H9 (cell line): Measurements from ENCODE around the gene ZNF280A. TPM values are rescaled to one million over a fixed set of nuclear protein-coding genes. Genes with fewer than 3 reads are reported as not detected.

ENCODE experiments used
- DNase-seq: peaks from one replicate; pipeline ENCODE4 v3.0.0-alpha.2; 2017
- H2AFZ ChIP-seq: one replicate; pipeline ENCODE4 v1.6.1; 2013; ENCODE audit warnings: mild to moderate bottlenecking, low read length, control low read depth, moderate library complexity
- H2AK5ac ChIP-seq: 2 replicates; pipeline ENCODE4 v1.6.1; 2013; ENCODE audit warnings: low read length, control low read depth, mixed read lengths; ENCODE audit not compliant: insufficient read length
- H2BK120ac ChIP-seq: one replicate; pipeline ENCODE4 v1.6.1; 2013; ENCODE audit warnings: low read depth, mild to moderate bottlenecking, low read length, control low read depth, inconsistent platforms; ENCODE audit not compliant: poor library complexity, severe bottlenecking
- H2BK12ac ChIP-seq: 2 replicates; pipeline ENCODE4 v1.6.1; 2013; ENCODE audit warnings: low read length, control low read depth, mixed read lengths, low read depth; ENCODE audit not compliant: insufficient read length
- H2BK15ac ChIP-seq: 2 replicates; pipeline ENCODE4 v1.6.1; 2013; ENCODE audit warnings: low read depth, low read length, control low read depth
- H2BK20ac ChIP-seq: one replicate; pipeline ENCODE4 v1.6.1; 2013; ENCODE audit warnings: low read depth, mild to moderate bottlenecking, low read length, control low read depth, inconsistent platforms; ENCODE audit not compliant: poor library complexity, severe bottlenecking
- H2BK5ac ChIP-seq: 2 replicates; pipeline ENCODE4 v1.6.1; 2013; ENCODE audit warnings: low read length, control low read depth, mixed read lengths; ENCODE audit not compliant: insufficient read length
- H3K14ac ChIP-seq: 2 replicates; pipeline ENCODE4 v1.6.1; 2013; ENCODE audit warnings: low read length, control low read depth; ENCODE audit not compliant: insufficient read depth
- H3K18ac ChIP-seq: 2 replicates; pipeline ENCODE4 v1.6.1; 2013; ENCODE audit warnings: low read depth, mild to moderate bottlenecking, mixed read lengths, low read length, control low read depth; ENCODE audit not compliant: insufficient read length
- H3K23ac ChIP-seq: 2 replicates; pipeline ENCODE4 v1.6.1; 2013; ENCODE audit warnings: low read length, control low read depth, mixed read lengths, low read depth; ENCODE audit not compliant: insufficient read length
- H3K23me2 ChIP-seq: 2 replicates; pipeline ENCODE4 v1.6.1; 2013; ENCODE audit warnings: low read depth, mild to moderate bottlenecking, mixed read lengths, low read length, control low read depth; ENCODE audit not compliant: insufficient read length, poor library complexity, severe bottlenecking
- H3K27ac ChIP-seq: 2 replicates; pipeline ENCODE4 v1.5.1; 2013; ENCODE audit warnings: low read length, control low read depth, mixed read lengths, low read depth; ENCODE audit not compliant: insufficient read length
- H3K27me3 ChIP-seq: 2 replicates; pipeline ENCODE4 v1.6.1; 2013; ENCODE audit warnings: low read length, control low read depth, inconsistent platforms; ENCODE audit not compliant: insufficient read depth
- H3K4ac ChIP-seq: 2 replicates; pipeline ENCODE4 v1.6.1; 2013; ENCODE audit warnings: low read depth, mild to moderate bottlenecking, control low read depth, inconsistent platforms, low read length, moderate library complexity
- H3K4me1 ChIP-seq: 2 replicates; pipeline ENCODE4 v1.6.1; 2013; ENCODE audit warnings: low read length, control low read depth, inconsistent platforms; ENCODE audit not compliant: insufficient read depth
- H3K4me2 ChIP-seq: 2 replicates; pipeline ENCODE4 v1.6.1; 2013; ENCODE audit warnings: low read length, control low read depth, mixed read lengths; ENCODE audit not compliant: insufficient read length, insufficient read depth
- H3K56ac ChIP-seq: 2 replicates; pipeline ENCODE4 v1.6.1; 2013; ENCODE audit warnings: low read depth, mild to moderate bottlenecking, mixed read lengths, low read length, control low read depth; ENCODE audit not compliant: insufficient read length
- H3K79me1 ChIP-seq: 2 replicates; pipeline ENCODE4 v1.6.1; 2013; ENCODE audit warnings: low read depth, mild to moderate bottlenecking, moderate library complexity, low read length, control low read depth, inconsistent platforms; ENCODE audit not compliant: insufficient read depth, poor library complexity, severe bottlenecking
- H3K79me2 ChIP-seq: 2 replicates; pipeline ENCODE4 v1.6.1; 2013; ENCODE audit warnings: low read length, control low read depth, inconsistent platforms; ENCODE audit not compliant: insufficient read depth
- H3K9ac ChIP-seq: 2 replicates; pipeline ENCODE4 v1.6.1; 2013; ENCODE audit warnings: low read length, control low read depth, mixed read lengths; ENCODE audit not compliant: insufficient read length; ENCODE audit errors: extremely low read depth
- H3K9me3 ChIP-seq: one replicate; pipeline ENCODE4 v1.6.1; 2013; ENCODE audit warnings: low read depth, low read length, inconsistent platforms; ENCODE audit not compliant: control insufficient read depth
- H3T11ph ChIP-seq: one replicate; pipeline ENCODE4 v1.6.1; 2013; ENCODE audit warnings: mild to moderate bottlenecking, low read length, control low read depth, inconsistent platforms
- H4K20me1 ChIP-seq: one replicate; pipeline ENCODE4 v1.6.1; 2013; ENCODE audit not compliant: control insufficient read depth, insufficient read length, insufficient read depth
- H4K5ac ChIP-seq: 2 replicates; pipeline ENCODE4 v1.6.1; 2013; ENCODE audit warnings: low read depth, mild to moderate bottlenecking, mixed read lengths, low read length, control low read depth; ENCODE audit not compliant: insufficient read length
- H4K8ac ChIP-seq: replicated peaks from 2 replicates; pipeline ENCODE4 v1.6.1; 2013; ENCODE audit warnings: low read length, control low read depth, mixed read lengths, low read depth; ENCODE audit not compliant: insufficient read length
- H4K91ac ChIP-seq: 2 replicates; pipeline ENCODE4 v1.6.1; 2013; ENCODE audit warnings: low read depth, mild to moderate bottlenecking, moderate library complexity, mixed read lengths, low read length, control low read depth; ENCODE audit not compliant: insufficient read length
- H3K27ac Mint-ChIP-seq, 3 experiments: 2 replicates in 2 of 3; 3 replicates in 1 of 3; pipeline ENCODE4 v1.8.0; 2020 to 2021; ENCODE audit warnings: mixed read lengths in 3 of 3, mild to moderate bottlenecking in 1 of 3, moderate library complexity in 1 of 3
- H3K27me3 Mint-ChIP-seq: 2 replicates; pipeline ENCODE4 v1.8.0; 2021; ENCODE audit warnings: low read depth, mild to moderate bottlenecking, moderate library complexity, mixed read lengths
- H3K36me3 Mint-ChIP-seq, 3 experiments: 2 replicates in 2 of 3; 3 replicates in 1 of 3; pipeline ENCODE4 v1.8.0; 2020 to 2021; ENCODE audit warnings: low read depth in 3 of 3, mixed read lengths in 3 of 3; ENCODE audit not compliant: insufficient read depth in 1 of 3
- H3K4me1 Mint-ChIP-seq, 2 experiments: 2 replicates each; pipeline ENCODE4 v1.8.0; 2020; ENCODE audit warnings: mixed read lengths in 2 of 2
- H3K4me3 Mint-ChIP-seq, 2 experiments: 2 replicates in 1 of 2; 3 replicates in 1 of 2; pipeline ENCODE4 v1.8.0; 2020 to 2021; ENCODE audit warnings: mild to moderate bottlenecking in 2 of 2, mixed read lengths in 2 of 2, moderate library complexity in 1 of 2
- H3K9me3 Mint-ChIP-seq, 2 experiments: 2 replicates in 1 of 2; 3 replicates in 1 of 2; pipeline ENCODE4 v1.8.0; 2020; ENCODE audit warnings: mild to moderate bottlenecking in 2 of 2, mixed read lengths in 2 of 2, moderate library complexity in 1 of 2
- total RNA-seq: library from RNA; stranded (reverse); gene quantifications from 2 replicates; pipeline ENCODE4 v1.2.1, GENCODE V29; 2021
- TF ChIP-seq, protein P1 (sequence below): fragments of 200-600 bp; sonication (generic); conservative IDR thresholded peaks from 3 replicates; pipeline ENCODE4 v1.8.0; 2021; ENCODE audit warnings: antibody characterized with exemption, mild to moderate bottlenecking

The ZNF280A gene
- total RNA-seq, 1 experiment from 2014 or later: 0.13 TPM

DNA sequence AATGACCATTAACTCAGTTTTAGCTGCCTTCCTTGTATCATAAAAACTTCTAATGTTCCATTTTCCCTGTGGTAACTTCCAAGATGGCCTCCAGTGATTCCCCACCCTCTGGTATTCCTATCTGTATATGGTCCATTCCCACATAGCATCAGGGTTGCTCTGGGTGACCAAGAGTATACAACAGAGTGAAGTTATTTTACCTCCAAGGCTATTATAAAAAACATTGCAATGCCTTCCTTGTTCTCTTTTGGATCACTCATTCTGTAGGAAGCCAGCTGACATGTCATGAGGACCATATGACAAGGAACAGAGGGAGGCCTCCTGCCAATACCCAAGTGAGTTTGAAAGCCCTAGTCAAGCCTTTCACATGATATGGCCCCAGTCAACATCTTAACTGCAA is 41.6 kb downstream of the ZNF280A start:
- Histone ChIP-seq H2AK5ac (no peak overlapping the region), H3K56ac (no peak overlapping the region), H2BK15ac (no peak overlapping the region), H2BK5ac (no peak overlapping the region), H2BK12ac (no peak overlapping the region), H3K18ac (no peak overlapping the region), H3K23ac (no peak overlapping the region), H3K4me2 (no peak overlapping the region), H3K14ac (no peak overlapping the region), H3K4me1 (peaks cover 4% of the 10 kb centered on the region; the same call in 1 of the 2 replicates), H3K27me3 (no peaks in the 10 kb centered on the region; the same call in 1 of the 2 replicates), H4K8ac (no peak overlapping the region), H3K27ac (no peak overlapping the region), H2AFZ (no peak overlapping the region), H4K5ac (no peak overlapping the region), H3K79me2 (no peaks in the 10 kb centered on the region), H3K4ac (no peak overlapping the region), H4K91ac (no peak overlapping the region), H2BK20ac (no peak overlapping the region), H3K23me2 (no peaks in the 10 kb centered on the region), H2BK120ac (no peak overlapping the region), H3T11ph (no peak overlapping the region), H3K9me3 (no peaks in the 10 kb centered on the region), H3K79me1 (no peaks in the 10 kb centered on the region), H4K20me1 (no peaks in the 10 kb centered on the region), H3K9ac (no peak overlapping the region)
- peaks cover 8% of the 10 kb centered on the region in 2 experiments for H3K4me1 Mint-ChIP-seq
- no peaks in the 10 kb centered on the region for H3K9me3 Mint-ChIP-seq
- TF ChIP-seq, protein P1, sequence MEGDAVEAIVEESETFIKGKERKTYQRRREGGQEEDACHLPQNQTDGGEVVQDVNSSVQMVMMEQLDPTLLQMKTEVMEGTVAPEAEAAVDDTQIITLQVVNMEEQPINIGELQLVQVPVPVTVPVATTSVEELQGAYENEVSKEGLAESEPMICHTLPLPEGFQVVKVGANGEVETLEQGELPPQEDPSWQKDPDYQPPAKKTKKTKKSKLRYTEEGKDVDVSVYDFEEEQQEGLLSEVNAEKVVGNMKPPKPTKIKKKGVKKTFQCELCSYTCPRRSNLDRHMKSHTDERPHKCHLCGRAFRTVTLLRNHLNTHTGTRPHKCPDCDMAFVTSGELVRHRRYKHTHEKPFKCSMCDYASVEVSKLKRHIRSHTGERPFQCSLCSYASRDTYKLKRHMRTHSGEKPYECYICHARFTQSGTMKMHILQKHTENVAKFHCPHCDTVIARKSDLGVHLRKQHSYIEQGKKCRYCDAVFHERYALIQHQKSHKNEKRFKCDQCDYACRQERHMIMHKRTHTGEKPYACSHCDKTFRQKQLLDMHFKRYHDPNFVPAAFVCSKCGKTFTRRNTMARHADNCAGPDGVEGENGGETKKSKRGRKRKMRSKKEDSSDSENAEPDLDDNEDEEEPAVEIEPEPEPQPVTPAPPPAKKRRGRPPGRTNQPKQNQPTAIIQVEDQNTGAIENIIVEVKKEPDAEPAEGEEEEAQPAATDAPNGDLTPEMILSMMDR: no peak
- no peaks in the 10 kb centered on the region; a peak in 1 of 7 replicates for H3K36me3 Mint-ChIP-seq
- DNase-seq: no peak
- no peak overlapping the region for H3K27ac Mint-ChIP-seq
- no peak overlapping the region for H3K4me3 Mint-ChIP-seq
- peaks cover 72% of the 10 kb centered on the region for H3K27me3 Mint-ChIP-seq
